Suprapubic skin (tissue), 4 donors: ENCODE results near the gene SLC25A15. TPM values are rescaled to one million over a fixed set of nuclear protein-coding genes. Genes with fewer than 3 reads are reported as not detected.

Experiments used
- DNase-seq, 2 donors: peaks; one replicate each; pipeline ENCODE4 v3.0.0-alpha.2; 2019; ENCODE audit warnings: low spot score in 2 of 2
- H3K27ac ChIP-seq: fragments of 200-600 bp; sonication (generic); one replicate; pipeline ENCODE4 v1.5.1; 2019
- H3K27me3 ChIP-seq: fragments of 200-600 bp; sonication (generic); one replicate; pipeline ENCODE4 v1.5.1; 2019
- H3K36me3 ChIP-seq: fragments of 200-600 bp; sonication (generic); one replicate; pipeline ENCODE4 v1.5.1; 2019
- H3K4me1 ChIP-seq: fragments of 200-600 bp; sonication (generic); one replicate; pipeline ENCODE4 v1.5.1; 2019
- H3K4me3 ChIP-seq: fragments of 200-600 bp; sonication (generic); one replicate; pipeline ENCODE4 v1.5.1; 2019; ENCODE audit warnings: mild to moderate bottlenecking
- H3K9me3 ChIP-seq: fragments of 200-600 bp; sonication (generic); one replicate; pipeline ENCODE4 v1.5.1; 2019
- EP300 ChIP-seq: sonication (generic); formaldehyde crosslinking; IDR thresholded peaks from one replicate; pipeline ENCODE4 v1.6.1; 2017; ENCODE audit warnings: antibody characterized with exemption
- POLR2A ChIP-seq, 2 donors: fragments of 450-650 bp; IDR thresholded peaks; one replicate each; pipeline ENCODE4 v1.6.1; 2017; ENCODE audit warnings: antibody characterized with exemption in 2 of 2, mild to moderate bottlenecking in 2 of 2, moderate library complexity in 2 of 2
- POLR2AphosphoS5 ChIP-seq, 3 donors: sonication (generic); formaldehyde crosslinking; IDR thresholded peaks; one replicate each; pipeline ENCODE4 v1.6.1; 2017; ENCODE audit warnings: antibody characterized with exemption in 3 of 3
- WGBS: methylation state at CpG from one replicate; pipeline ENCODE4 v1.1.5; 2018; 5-methylcytosine and 5-hydroxymethylcytosine counted together
- total RNA-seq, 4 donors: library from RNA; depleted of rRNA; stranded (reverse); fragments of >200 nt; gene quantifications; one replicate each; pipeline ENCODE4 v1.1.0, GENCODE V29; 2016
- TF ChIP-seq, protein P1 (sequence below), 2 donors: fragments of 200-600 bp in 1 of 2; fragments of 450-650 bp in 1 of 2; sonication (generic) in 1 of 2; IDR thresholded peaks; one replicate each; pipeline ENCODE4 v1.5.1; 2016 to 2019; ENCODE audit warnings: antibody characterized with exemption in 2 of 2, mild to moderate bottlenecking in 1 of 2, moderate library complexity in 1 of 2

The SLC25A15 gene
- total RNA-seq, 4 donors from 2014 or later = 4.2 to 12.1 (median 6.6) TPM

DNA sequence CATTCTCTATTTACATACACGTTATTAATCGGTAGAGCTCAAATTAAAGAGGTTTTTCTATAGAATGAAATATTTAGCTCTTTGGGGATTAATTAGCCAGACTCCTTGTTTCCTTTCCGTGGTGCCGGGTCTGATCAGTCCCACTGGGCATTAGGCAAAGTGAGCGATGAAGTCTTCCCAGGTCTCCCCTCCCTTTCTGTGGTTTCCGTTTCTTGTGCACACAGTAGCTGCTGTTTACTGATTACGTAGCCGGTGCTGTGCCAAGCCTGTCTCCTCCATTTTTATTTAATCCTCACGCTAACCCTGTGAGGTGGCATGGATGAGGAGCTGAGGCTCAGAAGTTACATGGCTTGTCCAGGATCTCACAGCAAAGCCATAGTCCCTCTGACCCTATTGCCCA, 9.0 kb downstream of the SLC25A15 start:
- TF ChIP-seq, protein P1, sequence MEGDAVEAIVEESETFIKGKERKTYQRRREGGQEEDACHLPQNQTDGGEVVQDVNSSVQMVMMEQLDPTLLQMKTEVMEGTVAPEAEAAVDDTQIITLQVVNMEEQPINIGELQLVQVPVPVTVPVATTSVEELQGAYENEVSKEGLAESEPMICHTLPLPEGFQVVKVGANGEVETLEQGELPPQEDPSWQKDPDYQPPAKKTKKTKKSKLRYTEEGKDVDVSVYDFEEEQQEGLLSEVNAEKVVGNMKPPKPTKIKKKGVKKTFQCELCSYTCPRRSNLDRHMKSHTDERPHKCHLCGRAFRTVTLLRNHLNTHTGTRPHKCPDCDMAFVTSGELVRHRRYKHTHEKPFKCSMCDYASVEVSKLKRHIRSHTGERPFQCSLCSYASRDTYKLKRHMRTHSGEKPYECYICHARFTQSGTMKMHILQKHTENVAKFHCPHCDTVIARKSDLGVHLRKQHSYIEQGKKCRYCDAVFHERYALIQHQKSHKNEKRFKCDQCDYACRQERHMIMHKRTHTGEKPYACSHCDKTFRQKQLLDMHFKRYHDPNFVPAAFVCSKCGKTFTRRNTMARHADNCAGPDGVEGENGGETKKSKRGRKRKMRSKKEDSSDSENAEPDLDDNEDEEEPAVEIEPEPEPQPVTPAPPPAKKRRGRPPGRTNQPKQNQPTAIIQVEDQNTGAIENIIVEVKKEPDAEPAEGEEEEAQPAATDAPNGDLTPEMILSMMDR (IDR thresholded peaks at IDR 0.05) = no peak
- TF ChIP-seq POLR2A (IDR thresholded peaks at IDR 0.05) = no peak
- no peak for TF ChIP-seq POLR2AphosphoS5 (IDR thresholded peaks at IDR 0.05)
- TF ChIP-seq EP300 = no peak
- Histone ChIP-seq H3K27ac (no peak overlapping the region), H3K9me3 (no peaks in the 10 kb centered on the region), H3K4me1 (no peaks in the 10 kb centered on the region), H3K36me3 (peaks cover 31% of the 10 kb centered on the region), H3K27me3 (no peaks in the 10 kb centered on the region), H3K4me3 (no peak overlapping the region)
- no peak for DNase-seq
- WGBS = 88% methylated on average over 9 of the region's 9 CpGs

DNA sequence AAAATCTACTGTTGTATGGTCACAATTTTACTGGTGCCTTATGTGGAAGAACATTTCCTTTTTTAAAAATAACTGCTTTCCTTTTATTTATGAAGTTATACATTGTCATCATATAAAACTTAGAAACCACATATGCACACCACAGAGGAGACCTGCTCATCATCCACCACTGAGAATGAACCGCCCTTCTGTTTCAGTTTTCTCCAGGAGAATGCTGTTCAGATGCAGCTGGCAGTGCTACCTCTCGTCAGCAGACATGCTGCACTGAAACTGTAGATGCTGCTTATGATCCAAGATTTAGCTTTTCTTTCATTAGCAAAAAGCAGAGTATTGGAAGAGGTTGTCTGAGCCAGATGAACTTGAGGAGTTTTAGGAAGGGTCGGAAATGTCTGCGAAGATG, 10.1 kb downstream of the SLC25A15 start:
- H3K4me1 ChIP-seq = no peaks in the 10 kb centered on the region
- no peak for DNase-seq
- TF ChIP-seq POLR2A (IDR thresholded peaks at IDR 0.05) (no peak), POLR2AphosphoS5 (IDR thresholded peaks at IDR 0.05) (no peak), EP300 (no peak)
- TF ChIP-seq, protein P1 (IDR thresholded peaks at IDR 0.05) = no peak
- H3K9me3 ChIP-seq = no peaks in the 10 kb centered on the region
- H3K4me3 ChIP-seq = no peak overlapping the region
- 91% methylated on average over 4 of the region's 4 CpGs for WGBS
- H3K27me3 ChIP-seq = no peaks in the 10 kb centered on the region
- peaks cover 29% of the 10 kb centered on the region for H3K36me3 ChIP-seq
- no peak overlapping the region for H3K27ac ChIP-seq

DNA sequence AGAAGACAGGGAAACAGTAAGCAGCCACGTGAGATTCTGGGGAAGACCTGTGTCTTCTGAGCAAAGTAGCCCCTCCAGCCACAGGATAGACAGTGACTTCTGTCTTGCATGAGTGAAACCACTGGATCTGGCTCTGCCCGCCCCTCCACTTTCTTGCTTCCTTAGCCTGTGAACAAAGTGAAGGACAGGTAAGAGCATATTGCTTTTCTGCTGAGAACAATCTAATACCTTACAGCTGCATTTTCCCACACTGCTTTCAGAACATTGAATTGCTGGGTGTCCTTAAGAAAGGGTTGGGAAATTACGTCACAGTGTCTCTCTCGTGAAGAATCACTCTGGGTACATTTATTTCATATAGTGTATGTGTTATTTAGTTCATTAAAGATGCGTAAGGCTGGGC, 11.1 kb downstream of the SLC25A15 start:
- no peak for DNase-seq
- WGBS = 83% methylated on average over 5 of the region's 5 CpGs
- Histone ChIP-seq H3K9me3 (no peaks in the 10 kb centered on the region), H3K27ac (no peak overlapping the region), H3K36me3 (peaks cover 30% of the 10 kb centered on the region), H3K4me1 (no peaks in the 10 kb centered on the region), H3K27me3 (no peaks in the 10 kb centered on the region), H3K4me3 (no peak overlapping the region)
- TF ChIP-seq EP300 (no peak), POLR2A (IDR thresholded peaks at IDR 0.05) (no peak), POLR2AphosphoS5 (IDR thresholded peaks at IDR 0.05) (no peak)
- TF ChIP-seq, protein P1 (IDR thresholded peaks at IDR 0.05) = no peak

DNA sequence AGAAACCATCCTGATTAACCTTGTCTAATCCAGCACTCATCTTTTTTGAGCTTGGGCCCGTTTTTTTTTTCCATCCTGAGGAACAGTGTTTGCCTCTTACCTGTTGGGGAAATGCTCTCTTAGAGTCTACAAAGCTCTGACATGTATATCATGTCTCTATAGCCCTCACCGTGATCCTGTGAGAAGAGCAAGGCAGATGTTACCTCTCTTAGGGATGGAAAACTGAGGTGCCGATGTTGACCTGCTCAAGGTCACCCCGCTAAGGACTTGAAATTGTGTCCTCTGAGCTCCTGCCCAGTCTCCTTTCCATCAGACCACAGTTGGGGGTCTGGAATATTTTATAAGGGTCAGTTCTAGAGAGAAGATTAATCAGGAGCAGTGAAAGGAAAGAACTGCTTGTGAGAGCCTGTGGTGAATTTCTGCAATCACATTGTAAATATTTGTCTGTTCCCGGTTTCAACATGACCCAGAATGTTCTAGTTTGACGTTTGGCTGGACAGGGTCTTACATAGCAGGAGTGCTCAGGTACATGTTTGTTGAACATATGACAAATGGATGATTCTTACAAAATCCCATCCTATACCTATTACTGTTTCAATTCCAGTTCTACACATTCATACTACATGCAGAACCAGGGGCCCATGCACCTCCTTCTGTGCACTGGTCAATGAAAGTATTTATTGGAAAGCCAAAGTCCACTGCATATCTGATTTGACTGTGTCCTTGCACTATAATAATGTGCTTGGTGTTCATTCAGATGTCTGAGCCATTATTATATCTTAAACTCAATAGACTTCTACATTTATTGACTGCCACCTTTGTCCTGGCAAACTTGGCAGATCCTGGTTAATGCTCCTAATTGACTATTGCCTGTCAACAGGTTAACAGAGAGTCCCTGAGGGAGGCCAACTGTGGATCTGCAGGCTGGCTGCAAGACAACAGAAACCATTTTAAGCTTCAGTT, 12.1 kb downstream of the SLC25A15 start:
- Histone ChIP-seq H3K4me3 (no peak overlapping the region), H3K27ac (no peak overlapping the region), H3K36me3 (peaks cover 28% of the 10 kb centered on the region), H3K4me1 (no peaks in the 10 kb centered on the region), H3K9me3 (no peaks in the 10 kb centered on the region), H3K27me3 (no peaks in the 10 kb centered on the region)
- 88% methylated on average over 6 of the region's 6 CpGs for WGBS
- no peak for DNase-seq
- TF ChIP-seq POLR2A (IDR thresholded peaks at IDR 0.05) = no peak
- TF ChIP-seq POLR2AphosphoS5 (IDR thresholded peaks at IDR 0.05) = no peak
- TF ChIP-seq, protein P1 (IDR thresholded peaks at IDR 0.05) = no peak
- TF ChIP-seq EP300 = no peak

DNA sequence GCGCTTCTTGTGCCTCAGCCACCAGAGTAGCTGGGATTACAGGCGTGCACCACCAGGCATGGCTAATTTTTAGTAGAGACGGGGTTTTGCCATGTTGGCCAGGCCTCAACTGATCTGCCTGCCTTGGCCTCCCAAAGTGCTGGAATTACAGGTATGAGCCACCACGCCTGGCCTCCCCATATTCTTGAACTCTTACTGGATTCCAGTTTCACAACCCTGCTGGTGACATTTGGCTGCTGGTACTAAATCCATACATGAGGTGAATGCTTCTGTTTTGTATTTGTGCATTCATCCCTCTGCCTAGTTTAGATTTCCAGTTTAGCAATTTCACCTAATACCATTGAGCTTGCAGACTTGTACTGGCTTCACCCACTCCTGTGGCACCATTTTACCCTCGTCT, 13.9 kb downstream of the SLC25A15 start:
- TF ChIP-seq POLR2AphosphoS5 (IDR thresholded peaks at IDR 0.05) = no peak
- no peak for TF ChIP-seq EP300
- no peak for TF ChIP-seq POLR2A (IDR thresholded peaks at IDR 0.05)
- TF ChIP-seq, protein P1 (IDR thresholded peaks at IDR 0.05) = no peak

More for the DNA sequence above, 13.9 kb downstream of the SLC25A15 start:
- Histone ChIP-seq H3K36me3 (peaks cover 39% of the 10 kb centered on the region), H3K4me3 (no peak overlapping the region), H3K4me1 (no peaks in the 10 kb centered on the region), H3K9me3 (no peaks in the 10 kb centered on the region), H3K27me3 (no peaks in the 10 kb centered on the region), H3K27ac (no peak overlapping the region)
- 97% methylated on average over 5 of the region's 5 CpGs for WGBS
- no peak for DNase-seq
